ENCODE data around the gene EVI5. TPM values are rescaled to one million over a fixed set of nuclear protein-coding genes. Genes with fewer than 3 reads are reported as not detected.

The EVI5 gene
- total and polyA plus RNA-seq, 2 donors (not counting 1 experiment from before 2014, with no cell fraction given), result 1.5 to 36.3 TPM

- Mint-ChIP-seq H3K4me3 (peak overlapping the region; percentile 79), H3K4me1 (peaks cover 37% of the 10 kb centered on the region), H3K27ac (peak overlapping the region; percentile 72), H3K27me3 (no peaks in the 10 kb centered on the region), H3K9me3 (ENCODE audit: insufficient read depth) (no peaks in the 10 kb centered on the region)
- peak overlapping the region in 1 of 5 experiments; percentile 49 for H3K4me3 ChIP-seq (ENCODE audit: control extremely low read depth in 1 of 5, extremely low read depth in 1 of 5, insufficient read depth in 1 of 5, low read depth in 2 of 5, low read length in 4 of 5)
- ChIA-PET POLR2A (interaction anchor here (0.7 kb wide), 2 partner anchors 38 to 120 kb away, joined by 7 to 8 read pairs; no protein-coding TSS in a partner anchor), CTCF (interaction anchor here (0.6 to 1.1 kb wide), 2 partner anchors 20 to 61 kb away, joined by 3 to 5 read pairs; no protein-coding TSS in a partner anchor)
- H3K27ac ChIP-seq (ENCODE audit: low read length in 2 of 2), result peak overlapping the region in 1 of 2 donors; percentile 60
- no peaks in the 10 kb centered on the region for H3K9me3 ChIP-seq (ENCODE audit: control extremely low read depth in 1 of 3, control insufficient read depth in 2 of 3, insufficient read depth in 1 of 3, low read length in 2 of 3)
- peak overlapping the region; percentile 32 for H2AFZ ChIP-seq (ENCODE audit: insufficient read depth, low read depth, low read length, poor library complexity, severe bottlenecking)
- H3K27me3 ChIP-seq (replicated peaks in 1 of 4; ENCODE audit: control extremely low read depth in 1 of 4, control insufficient read depth in 3 of 4, insufficient read depth in 4 of 4, low read length in 3 of 4), result no peaks in the 10 kb centered on the region
- H3K36me3 ChIP-seq (replicated peaks in 1 of 2; ENCODE audit: control extremely low read depth in 1 of 2, control insufficient read depth in 1 of 2, extremely low read depth in 1 of 2, insufficient read depth in 2 of 2, low read length in 1 of 2), result no peaks in the 10 kb centered on the region
- TF ChIP-seq EZH2 (IDR thresholded peaks at IDR 0.05; ENCODE audit: borderline replicate concordance, insufficient read depth, low read depth, low read length, poor library complexity, severe bottlenecking) (no peak), CTCF (IDR thresholded peaks at IDR 0.05) (no peak)
- peak overlapping the region; percentile 50 for H3K9ac ChIP-seq (ENCODE audit: low read length)
- peak overlapping the region; percentile 60 for H3K4me2 ChIP-seq (replicated peaks; ENCODE audit: low read depth, low read length, poor library complexity, severe bottlenecking)
- H3K4me1 ChIP-seq (ENCODE audit: control insufficient read depth in 2 of 2, insufficient read depth in 2 of 2, low read length in 2 of 2), result peaks cover 8 to 18% of the 10 kb centered on the region in 2 donors
- ATAC-seq (ENCODE audit: low read depth) (no peak), DNase-seq (no peak)
- H3K79me2 ChIP-seq (ENCODE audit: control insufficient read depth, insufficient read depth, low read length), result no peaks in the 10 kb centered on the region
- WGBS (ENCODE audit: insufficient coverage), result 80% methylated on average over 1 of the region's 2 CpGs
- no peaks in the 10 kb centered on the region for H4K20me1 ChIP-seq (ENCODE audit: control insufficient read depth, insufficient read depth, low read length, poor library complexity, severe bottlenecking)
- intact Hi-C loops (cut with micrococcal nuclease), result loop anchor here (10.0 kb wide), 1 partner anchor 54 kb away; the partner anchor contains the start of gene GFI1
Measured at GRCh38 chr1:92538413-92539061, 246.4 kb downstream of the EVI5 start.

- Mint-ChIP-seq H3K27me3 (no peaks in the 10 kb centered on the region), H3K4me3 (peak overlapping the region; percentile 79), H3K27ac (peak overlapping the region; percentile 72), H3K9me3 (ENCODE audit: insufficient read depth) (no peaks in the 10 kb centered on the region), H3K4me1 (peaks cover 41% of the 10 kb centered on the region)
- DNase-seq (peak; percentile 21), ATAC-seq (ENCODE audit: low read depth) (peak; percentile 52)
- CTCF ChIA-PET, result interaction anchor here (1.1 kb wide), 2 partner anchors 20 to 51 kb away, joined by 3 to 5 read pairs; partner anchors contain the start of gene GFI1
- WGBS (ENCODE audit: insufficient coverage), result no CpG with 5 or more reads among the region's 2 CpGs
- Histone ChIP-seq H3K4me2 (replicated peaks; ENCODE audit: low read depth, low read length, poor library complexity, severe bottlenecking) (peak overlapping the region; percentile 60), H3K27me3 (replicated peaks in 1 of 4; ENCODE audit: control extremely low read depth in 1 of 4, control insufficient read depth in 3 of 4, insufficient read depth in 4 of 4, low read length in 3 of 4) (no peaks in the 10 kb centered on the region), H3K9me3 (ENCODE audit: control extremely low read depth in 1 of 3, control insufficient read depth in 2 of 3, insufficient read depth in 1 of 3, low read length in 2 of 3) (no peaks in the 10 kb centered on the region), H3K9ac (ENCODE audit: low read length) (peak overlapping the region; percentile 50), H3K36me3 (replicated peaks in 1 of 2; ENCODE audit: control extremely low read depth in 1 of 2, control insufficient read depth in 1 of 2, extremely low read depth in 1 of 2, insufficient read depth in 2 of 2, low read length in 1 of 2) (no peaks in the 10 kb centered on the region), H3K4me3 (ENCODE audit: control extremely low read depth in 1 of 5, extremely low read depth in 1 of 5, insufficient read depth in 1 of 5, low read depth in 2 of 5, low read length in 4 of 5) (peak overlapping the region in 1 of 5 experiments; percentile 49), H3K4me1 (ENCODE audit: control insufficient read depth in 2 of 2, insufficient read depth in 2 of 2, low read length in 2 of 2) (peaks cover 8 to 18% of the 10 kb centered on the region in 2 donors), H3K79me2 (ENCODE audit: control insufficient read depth, insufficient read depth, low read length) (no peaks in the 10 kb centered on the region), H2AFZ (ENCODE audit: insufficient read depth, low read depth, low read length, poor library complexity, severe bottlenecking) (peak overlapping the region; percentile 32), H4K20me1 (ENCODE audit: control insufficient read depth, insufficient read depth, low read length, poor library complexity, severe bottlenecking) (no peaks in the 10 kb centered on the region), H3K27ac (ENCODE audit: low read length in 2 of 2) (peak overlapping the region in 1 of 2 donors; percentile 60)
- TF ChIP-seq CTCF (IDR thresholded peaks at IDR 0.05), result no peak
- TF ChIP-seq EZH2 (IDR thresholded peaks at IDR 0.05; ENCODE audit: borderline replicate concordance, insufficient read depth, low read depth, low read length, poor library complexity, severe bottlenecking), result no peak
- intact Hi-C loops (cut with micrococcal nuclease), result loop anchor here (10.0 kb wide), 1 partner anchor 53 kb away; the partner anchor contains the start of gene GFI1
- POLR2A ChIA-PET, result no interaction called here
Measured at GRCh38 chr1:92538048-92538412, 246.9 kb downstream of the EVI5 start.

Data from B cell (primary cell).